HG03565 (cell line): ENCODE measurements around the gene PGAP6.
"Not testable (repeated sequence)": the region's sequence is repeated elsewhere in the genome, so short reads cannot be mapped to it uniquely, and the experiment has no call there.

Experiments used
- ATAC-seq: cut with Tn5 transposase; IDR thresholded peaks from one replicate; pipeline ENCODE4 v1.9.1; 2021; ENCODE audit warnings: mild to moderate bottlenecking, moderate library complexity; ENCODE audit not compliant: unreplicated experiment

The PGAP6 gene

GRCh38 chr16:367333-367903, 14.4 kb downstream of the PGAP6 start:
- ATAC-seq, result no peak

GRCh38 chr16:366476-366875, 15.3 kb downstream of the PGAP6 start:
- ATAC-seq, result no peak

DNA sequence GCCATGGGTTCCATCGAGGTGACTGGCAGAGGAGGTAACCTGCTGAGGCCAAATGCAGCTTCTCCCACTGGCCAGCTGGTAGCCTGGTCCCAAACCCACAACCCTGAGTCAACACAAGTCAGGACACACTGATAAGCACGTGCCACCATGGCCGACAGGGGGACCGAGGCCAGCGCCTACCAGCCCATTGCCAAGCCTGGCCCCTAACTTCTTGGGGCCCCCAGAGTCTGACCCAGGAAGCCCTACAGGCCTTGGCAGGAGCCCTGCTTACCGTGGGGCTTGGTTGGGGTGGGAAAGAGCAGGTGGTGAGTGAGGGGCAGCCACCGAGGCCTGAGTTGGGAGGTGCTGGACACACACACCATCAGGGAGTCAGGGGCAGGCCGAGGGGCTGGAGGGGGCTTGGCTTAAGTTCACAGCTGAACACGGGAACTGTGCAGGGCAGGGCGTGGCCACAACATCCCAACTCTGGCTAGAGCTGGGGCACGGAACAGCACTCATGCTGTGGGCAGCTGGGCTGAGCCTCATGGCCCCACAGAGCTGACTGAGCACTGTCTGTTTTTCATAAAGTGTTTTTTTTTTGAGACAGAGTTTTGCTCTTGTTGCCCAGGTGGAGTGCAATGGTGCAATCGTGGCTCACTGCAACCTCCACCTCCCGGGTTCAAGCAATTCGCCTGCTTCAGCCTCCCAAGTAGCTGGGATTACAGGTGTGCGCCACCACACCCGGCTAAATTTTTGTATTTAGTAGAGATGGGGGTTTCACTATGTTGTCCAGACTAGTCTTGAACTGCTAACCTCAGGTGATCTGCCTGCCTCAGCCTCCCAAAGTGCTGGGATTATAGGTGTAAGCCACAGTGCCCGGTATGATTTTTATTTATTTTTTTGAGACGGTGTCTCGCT, 16.9 kb downstream of the PGAP6 start:
- ATAC-seq, result no peak

- ATAC-seq, result no peak
Observed at GRCh38 chr16:363766-364490, 17.9 kb downstream of the PGAP6 start.

GRCh38 chr16:363110-363765, 18.5 kb downstream of the PGAP6 start:
- ATAC-seq, result no peak

DNA sequence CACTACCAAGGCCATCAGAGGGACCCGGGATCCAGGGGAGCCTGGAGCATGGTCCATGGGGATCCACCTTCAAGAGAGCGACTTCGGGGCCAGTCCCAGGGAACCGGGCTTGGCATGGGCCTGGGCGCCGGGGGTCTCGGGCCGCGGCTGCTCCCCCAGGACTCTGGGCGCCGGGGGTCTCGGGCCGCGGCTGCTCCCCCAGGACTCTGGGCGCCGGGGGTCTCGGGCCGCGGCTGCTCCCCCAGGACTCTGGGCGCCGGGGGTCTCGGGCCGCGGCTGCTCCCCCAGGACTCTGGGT, 19.1 kb downstream of the PGAP6 start:
- not testable (repeated sequence) for ATAC-seq

DNA sequence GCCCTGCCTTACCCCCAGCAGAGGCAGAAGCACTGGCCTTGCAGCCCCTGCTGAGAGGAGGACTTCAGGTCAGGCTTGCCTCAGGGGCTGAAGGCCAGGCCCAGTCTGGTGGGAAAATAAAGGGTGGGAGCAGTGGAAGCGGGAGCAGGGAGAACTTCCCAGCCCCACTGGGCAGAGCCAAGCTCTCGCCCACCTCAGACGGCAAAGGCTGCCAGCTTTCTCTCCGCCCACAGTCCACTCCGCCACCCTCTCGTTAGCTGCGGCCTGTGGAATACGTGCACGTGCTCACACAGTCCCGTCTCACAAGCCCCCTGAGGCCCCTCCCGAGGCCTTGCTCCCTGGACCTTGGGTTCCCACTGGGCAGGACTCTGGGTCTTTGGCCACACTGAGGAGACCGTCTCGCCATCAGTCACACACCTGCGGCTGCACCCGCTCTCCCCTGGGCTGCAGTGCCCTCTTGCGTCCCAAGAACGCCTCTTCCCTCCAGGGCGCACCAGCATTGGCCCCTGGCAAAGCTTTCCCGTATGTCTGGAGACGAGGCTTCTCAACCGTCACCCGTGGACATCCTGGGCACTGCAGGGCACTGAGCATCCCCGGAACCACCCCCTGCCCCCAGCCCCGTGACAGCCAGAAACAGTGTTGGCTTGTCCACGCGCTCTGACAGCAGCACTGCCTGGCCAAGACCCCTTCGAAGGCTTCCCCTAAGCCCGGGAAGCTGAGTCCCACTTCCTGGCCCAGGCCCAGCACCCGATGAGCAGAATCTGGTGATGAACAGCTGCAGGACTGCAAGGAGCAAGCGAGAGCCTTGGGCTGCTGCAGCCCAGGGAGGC, 19.7 kb downstream of the PGAP6 start:
- ATAC-seq, result no peak

GRCh38 chr16:361341-361871, 20.4 kb downstream of the PGAP6 start:
- ATAC-seq, result no peak

DNA sequence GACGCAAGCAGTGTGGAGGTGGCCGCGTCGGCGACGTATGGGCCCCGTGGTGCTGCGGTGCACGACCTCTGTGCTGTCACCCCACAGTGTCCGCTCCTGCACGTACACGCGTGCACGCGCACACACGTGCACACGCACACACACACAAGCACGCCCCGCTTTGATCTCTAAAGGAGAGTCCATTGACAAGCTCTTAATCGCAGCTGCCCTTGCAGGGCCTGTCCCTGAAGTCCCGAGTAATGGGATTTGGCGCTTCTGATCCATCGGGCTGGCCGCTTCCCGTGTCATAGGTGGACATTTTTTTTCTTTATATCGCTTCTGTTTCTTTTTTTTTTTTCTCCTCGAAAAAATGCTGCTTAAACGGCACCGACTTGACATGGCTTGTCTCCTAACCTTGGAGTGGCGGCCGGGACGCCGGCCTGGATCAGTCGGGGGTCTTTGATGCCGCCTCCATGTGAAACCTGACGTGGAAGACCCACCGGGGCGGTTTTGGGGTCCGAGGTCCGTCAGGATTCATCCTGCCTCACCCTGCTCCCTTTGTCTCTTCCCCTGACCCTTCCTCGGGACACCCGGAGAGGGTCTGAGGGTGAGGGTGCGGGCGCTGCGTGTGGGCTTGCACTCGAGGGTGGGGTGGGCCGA, 21.0 kb downstream of the PGAP6 start:
- no peak for ATAC-seq

DNA sequence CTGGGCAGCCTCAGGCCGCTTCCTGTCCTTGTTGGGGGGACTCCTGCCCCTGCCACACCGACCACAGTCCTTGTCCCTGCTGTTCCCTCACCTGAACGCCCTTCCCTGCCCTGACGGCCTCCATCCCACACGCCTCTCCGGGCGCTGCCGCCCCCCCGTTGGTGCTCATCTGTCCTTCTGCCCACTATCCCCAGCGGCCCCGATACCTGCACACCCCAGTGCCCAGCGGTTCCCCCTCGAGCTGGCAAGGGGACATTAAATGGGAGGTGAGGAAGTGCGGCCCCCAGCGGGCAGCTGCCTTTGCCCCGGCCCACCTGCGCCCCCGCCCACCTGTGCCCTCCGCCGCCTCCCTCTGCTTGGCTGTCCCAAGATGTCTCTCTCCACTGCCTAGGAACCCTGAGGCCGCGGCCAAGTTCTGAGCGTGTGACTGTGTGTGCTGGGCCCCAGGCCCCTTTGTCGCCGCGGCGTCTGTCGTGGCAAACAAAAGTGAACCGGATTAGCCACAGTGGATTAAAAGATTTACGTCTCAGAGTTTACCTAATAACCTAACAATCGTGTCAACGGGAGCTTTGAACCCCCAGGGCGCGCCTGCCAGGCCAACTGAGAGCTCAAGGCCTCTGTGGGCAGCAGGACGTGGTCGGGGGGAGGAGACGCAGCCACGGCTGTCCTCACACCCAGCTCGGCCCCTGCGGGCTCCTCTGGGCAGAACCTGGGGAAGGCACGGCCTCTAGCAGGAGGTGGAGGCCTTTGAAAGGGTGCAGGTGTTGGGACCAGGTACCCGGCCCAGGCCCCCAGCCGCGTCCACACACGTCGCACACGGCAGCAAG, 21.7 kb downstream of the PGAP6 start:
- ATAC-seq, result no peak

DNA sequence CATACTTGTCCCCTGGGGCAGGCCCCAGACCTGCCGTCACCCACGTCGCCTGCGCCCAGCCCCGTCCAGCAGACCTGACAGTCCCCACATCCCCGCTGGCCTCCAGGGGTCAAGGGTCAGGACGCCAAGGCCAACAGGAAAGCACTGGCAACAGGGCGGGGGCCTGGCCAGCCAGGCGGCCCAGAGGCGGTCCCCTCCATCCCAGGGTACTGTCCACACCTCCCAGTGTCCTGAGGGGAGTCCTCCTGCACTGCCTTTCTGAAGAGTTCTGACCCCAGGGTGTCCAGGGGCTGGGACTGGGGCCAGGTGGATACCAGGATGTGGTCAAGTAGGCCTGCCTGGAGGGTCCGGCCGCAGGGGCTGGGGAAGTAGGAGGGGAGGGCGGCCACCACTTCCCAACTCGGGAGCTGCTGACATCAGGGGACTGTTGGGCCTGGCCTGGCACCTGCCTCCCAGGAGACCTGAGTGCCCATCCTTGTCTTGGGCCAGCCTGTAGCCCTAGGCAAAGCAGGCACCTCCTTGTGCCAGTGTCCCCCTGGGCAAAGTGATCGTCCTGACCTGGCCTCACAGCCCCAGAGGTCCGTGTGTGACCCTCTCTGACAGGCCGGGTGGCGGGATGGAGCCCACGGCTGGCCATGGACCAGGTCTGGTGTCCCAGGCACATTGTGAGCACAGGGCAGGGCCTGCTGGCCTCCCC, 22.6 kb downstream of the PGAP6 start:
- ATAC-seq, result no peak

GRCh38 chr16:356741-357140, 25.0 kb downstream of the PGAP6 start:
- ATAC-seq, result no peak

- ATAC-seq, result no peak
Observed at GRCh38 chr16:354971-355461, 26.8 kb downstream of the PGAP6 start.

DNA sequence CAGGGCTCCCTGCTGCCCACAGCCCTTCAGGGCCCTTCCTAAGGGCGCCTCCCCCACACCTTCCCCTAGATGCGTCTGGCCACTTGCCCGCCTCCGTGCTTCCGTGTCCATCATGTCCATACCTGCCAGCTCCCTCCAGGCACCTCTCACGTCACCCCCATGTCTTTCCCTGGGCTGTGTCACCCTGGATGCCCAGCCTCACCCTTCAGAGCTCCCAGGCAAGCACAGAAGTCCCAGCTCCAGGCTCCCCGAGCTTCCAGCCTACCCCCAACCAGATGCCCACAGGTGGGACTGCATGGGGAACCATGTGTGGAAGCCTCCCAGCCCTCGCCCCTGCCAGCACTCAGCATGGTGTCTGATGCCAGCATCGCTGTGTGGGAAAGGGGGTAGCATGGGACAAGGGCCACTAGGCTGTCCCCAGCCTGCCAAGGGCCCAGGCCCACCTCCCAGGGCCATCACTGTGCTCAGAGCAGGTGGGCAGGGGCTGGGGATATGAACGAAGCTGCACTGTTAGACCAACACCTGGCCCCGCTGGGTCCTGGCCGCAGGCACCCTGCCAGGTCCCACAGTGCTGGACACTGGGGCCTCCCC, 27.4 kb downstream of the PGAP6 start:
- no peak for ATAC-seq

- no peak for ATAC-seq
Observed at GRCh38 chr16:353404-354290, 28.1 kb downstream of the PGAP6 start.

GRCh38 chr16:352547-353403, 29.0 kb downstream of the PGAP6 start, which contains the start of gene AXIN1:
Gene AXIN1, minus strand, starts transcription at chr16:352723. Its CDS starts 5,698 bp downstream, at chr16:347025.
- peak; percentile 38 for ATAC-seq
